HG03521 (cell line): ENCODE data around the gene CRPPA.
"Not testable (repeated sequence)": the region's sequence is repeated elsewhere in the genome, so short reads cannot be mapped to it uniquely, and the experiment has no call there.

Experiments used
- ATAC-seq: cut with Tn5 transposase; IDR thresholded peaks from one replicate; pipeline ENCODE4 v1.9.1; 2021; ENCODE audit warnings: mild to moderate bottlenecking, moderate library complexity; ENCODE audit not compliant: unreplicated experiment

Gene CRPPA

GRCh38 chr7:16398146-16399017 lies 23.0 kb downstream of the CRPPA start:
- no peak for ATAC-seq

- no peak for ATAC-seq
Observed at GRCh38 chr7:16397501-16398145, 23.7 kb downstream of the CRPPA start.

GRCh38 chr7:16396766-16397500 lies 24.4 kb downstream of the CRPPA start:
- ATAC-seq: no peak

- no peak for ATAC-seq
Observed at GRCh38 chr7:16395121-16395520, 26.2 kb downstream of the CRPPA start.

GRCh38 chr7:16393862-16394422 lies 27.4 kb downstream of the CRPPA start:
- no peak for ATAC-seq

GRCh38 chr7:16392990-16393523 lies 28.3 kb downstream of the CRPPA start:
- ATAC-seq: no peak

- ATAC-seq: not testable (repeated sequence)
Observed at GRCh38 chr7:16383786-16384185, 37.6 kb downstream of the CRPPA start.

GRCh38 chr7:16383103-16383502 lies 38.2 kb downstream of the CRPPA start:
- not testable (repeated sequence) for ATAC-seq
